KOPT-K1 (cell line): ENCODE measurements around the gene PTRH1.

Source experiments
- H3K27ac ChIP-seq: fragments of 200-600 bp; sonication (generic); 2 replicates; pipeline ENCODE4 v1.5.1; 2016; ENCODE audit warnings: antibody characterized with exemption, mild to moderate bottlenecking, low read depth, low read length; ENCODE audit not compliant: poor library complexity, severe bottlenecking
- H3K36me3 ChIP-seq: fragments of 200-600 bp; sonication (generic); 2 replicates; pipeline ENCODE4 v1.5.1; 2017; ENCODE audit warnings: antibody characterized with exemption, mild to moderate bottlenecking, low read length, moderate library complexity; ENCODE audit not compliant: insufficient read depth
- H3K9me3 ChIP-seq: fragments of 200-600 bp; sonication (generic); 2 replicates; pipeline ENCODE4 v1.5.1; 2017; ENCODE audit warnings: antibody characterized with exemption, low read length, mild to moderate bottlenecking; ENCODE audit not compliant: insufficient read depth, poor library complexity, severe bottlenecking

Gene PTRH1

DNA sequence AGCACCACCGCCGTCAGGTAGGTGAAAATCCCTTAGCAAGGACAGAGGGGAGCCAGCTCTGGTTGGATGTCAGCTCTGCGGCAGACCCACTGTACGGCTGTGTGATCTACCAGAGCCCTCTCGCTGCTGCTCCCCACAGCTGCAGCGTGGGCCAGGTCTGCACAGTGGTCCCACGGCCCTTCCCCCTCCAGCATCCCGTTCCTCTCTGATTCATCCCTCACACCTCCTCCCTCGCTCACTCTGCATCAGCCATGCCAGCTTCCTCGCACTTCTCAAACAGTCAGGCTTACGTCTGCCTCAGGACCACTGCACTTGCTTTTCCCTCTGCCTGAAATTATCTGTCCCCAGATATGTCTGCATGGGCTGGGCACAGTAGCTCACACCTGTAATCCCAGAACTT lies 35.2 kb downstream of the PTRH1 start:
- Histone ChIP-seq H3K36me3 (no peaks in the 10 kb centered on the region), H3K27ac (no peak overlapping the region)

DNA sequence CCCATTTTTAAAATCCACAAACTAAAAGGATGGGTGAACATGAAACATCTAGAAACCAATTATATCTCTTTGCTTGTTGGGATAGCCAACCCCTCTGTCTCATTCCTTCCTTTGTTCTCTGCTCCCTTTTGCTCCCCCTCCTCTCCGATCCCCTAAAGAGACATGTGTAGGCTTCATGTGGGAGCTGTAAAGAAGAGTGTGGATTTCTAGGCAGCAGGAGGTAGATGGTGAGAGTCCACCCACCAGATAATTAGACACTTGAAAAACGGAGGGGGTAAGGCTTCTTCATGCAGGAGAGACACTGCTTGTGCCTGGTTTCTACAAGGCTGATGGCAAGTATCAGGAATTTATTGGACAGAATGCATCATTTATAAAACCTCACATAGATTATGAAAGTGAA lies 36.0 kb downstream of the PTRH1 start:
- H3K36me3 ChIP-seq = no peaks in the 10 kb centered on the region
- no peaks in the 10 kb centered on the region for H3K9me3 ChIP-seq
- no peak overlapping the region for H3K27ac ChIP-seq

More for the DNA sequence above, 35.2 kb downstream of the PTRH1 start:
- no peaks in the 10 kb centered on the region for H3K9me3 ChIP-seq

DNA sequence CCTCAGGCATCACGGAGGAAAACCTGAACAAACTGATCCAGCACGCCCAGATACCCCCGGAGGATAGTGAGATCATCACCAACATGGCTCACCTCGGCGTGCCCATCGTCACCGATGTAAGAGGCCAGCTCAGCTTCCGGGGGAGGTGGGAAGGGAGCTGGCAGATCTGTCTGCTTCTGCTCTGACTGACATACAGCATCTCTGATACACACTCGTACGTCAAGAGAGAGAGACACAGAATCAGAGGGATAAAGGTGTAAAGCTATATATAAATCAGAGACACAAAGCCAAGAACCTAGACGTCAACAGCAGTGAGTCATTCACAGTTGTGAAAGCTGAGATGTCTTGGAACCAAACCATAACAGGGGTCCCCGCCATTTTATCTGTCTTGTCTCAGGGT lies 38.8 kb downstream of the PTRH1 start:
- no peaks in the 10 kb centered on the region; the same call in 1 of the 2 replicates for H3K36me3 ChIP-seq
- no peak overlapping the region for H3K27ac ChIP-seq
- H3K9me3 ChIP-seq = no peaks in the 10 kb centered on the region

DNA sequence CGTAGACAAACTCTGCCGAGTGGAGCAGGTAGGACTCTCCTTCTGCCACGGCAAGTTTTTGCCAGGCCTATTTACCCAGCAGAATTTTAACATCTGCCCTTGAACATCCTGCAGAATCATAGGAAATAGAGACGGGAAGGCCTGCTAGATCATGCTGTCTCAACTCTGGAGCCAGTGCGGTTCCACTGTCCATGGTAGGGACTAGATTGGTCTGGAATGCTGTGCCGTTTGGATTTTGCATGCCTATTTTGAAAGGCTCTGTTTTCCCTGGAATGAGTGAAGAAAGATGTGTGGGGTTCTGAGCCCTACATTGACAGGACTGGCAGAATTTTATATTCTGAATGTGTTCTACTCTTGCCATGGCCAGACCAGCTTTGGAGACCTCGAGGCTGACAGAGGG lies 42.2 kb downstream of the PTRH1 start:
- Histone ChIP-seq H3K9me3 (no peaks in the 10 kb centered on the region), H3K27ac (no peak overlapping the region), H3K36me3 (no peaks in the 10 kb centered on the region; the same call in 1 of the 2 replicates)

DNA sequence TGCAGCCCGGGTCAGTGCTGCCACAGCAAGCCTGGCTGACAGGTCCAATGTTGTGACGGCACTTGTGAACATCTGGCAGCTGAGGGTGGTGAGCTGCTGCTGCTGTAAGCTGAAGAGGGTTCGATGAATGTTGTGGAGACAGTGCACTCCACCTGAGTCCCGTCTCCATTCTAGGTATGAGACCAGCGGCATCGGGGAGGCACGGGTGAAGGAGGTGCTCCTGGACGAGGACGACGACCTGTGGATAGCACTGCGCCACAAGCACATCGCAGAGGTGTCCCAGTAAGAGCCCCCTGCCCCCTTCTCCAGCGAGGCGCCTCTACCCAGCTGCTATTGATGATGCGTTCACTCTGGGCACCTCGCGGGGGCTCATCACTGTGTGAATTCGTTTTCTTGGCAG lies 47.6 kb downstream of the PTRH1 start:
- Histone ChIP-seq H3K27ac (no peak overlapping the region), H3K36me3 (no peaks in the 10 kb centered on the region; the same call in 1 of the 2 replicates), H3K9me3 (no peaks in the 10 kb centered on the region)

DNA sequence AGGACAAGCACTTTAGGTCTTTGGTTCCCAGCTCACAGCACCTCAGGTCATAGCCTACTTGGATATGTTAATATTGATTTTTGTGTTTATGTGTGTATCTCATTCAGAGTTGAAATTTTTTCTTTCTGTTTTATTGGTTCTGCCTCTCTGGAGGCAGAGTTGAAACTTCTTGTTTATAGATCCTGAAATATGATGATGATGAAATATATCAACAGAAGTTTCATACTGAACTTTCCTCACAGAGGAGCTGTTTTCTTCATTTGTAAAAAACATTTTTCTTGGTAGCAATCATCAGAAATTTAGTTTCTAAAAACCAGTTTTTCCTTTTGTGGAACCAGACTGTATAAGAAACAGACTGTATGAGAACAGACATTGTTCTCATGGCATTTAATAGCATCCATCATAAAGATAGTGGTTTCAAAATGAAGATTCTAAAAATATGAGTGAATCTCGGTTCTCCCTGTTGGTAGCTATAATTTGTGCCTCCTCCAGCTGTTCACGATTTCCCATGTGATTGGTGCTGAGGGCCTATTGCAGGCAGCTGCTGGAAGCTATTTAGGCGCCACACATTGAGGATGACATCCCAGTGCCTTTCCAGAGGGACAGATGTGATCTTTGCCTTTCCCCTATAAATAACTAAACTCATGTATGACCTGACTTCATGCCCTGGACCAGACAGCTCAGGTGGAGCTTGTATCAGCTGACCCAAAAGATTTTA lies 48.2 kb downstream of the PTRH1 start:
- Histone ChIP-seq H3K9me3 (no peaks in the 10 kb centered on the region), H3K36me3 (no peaks in the 10 kb centered on the region; the same call in 1 of the 2 replicates), H3K27ac (no peak overlapping the region)

DNA sequence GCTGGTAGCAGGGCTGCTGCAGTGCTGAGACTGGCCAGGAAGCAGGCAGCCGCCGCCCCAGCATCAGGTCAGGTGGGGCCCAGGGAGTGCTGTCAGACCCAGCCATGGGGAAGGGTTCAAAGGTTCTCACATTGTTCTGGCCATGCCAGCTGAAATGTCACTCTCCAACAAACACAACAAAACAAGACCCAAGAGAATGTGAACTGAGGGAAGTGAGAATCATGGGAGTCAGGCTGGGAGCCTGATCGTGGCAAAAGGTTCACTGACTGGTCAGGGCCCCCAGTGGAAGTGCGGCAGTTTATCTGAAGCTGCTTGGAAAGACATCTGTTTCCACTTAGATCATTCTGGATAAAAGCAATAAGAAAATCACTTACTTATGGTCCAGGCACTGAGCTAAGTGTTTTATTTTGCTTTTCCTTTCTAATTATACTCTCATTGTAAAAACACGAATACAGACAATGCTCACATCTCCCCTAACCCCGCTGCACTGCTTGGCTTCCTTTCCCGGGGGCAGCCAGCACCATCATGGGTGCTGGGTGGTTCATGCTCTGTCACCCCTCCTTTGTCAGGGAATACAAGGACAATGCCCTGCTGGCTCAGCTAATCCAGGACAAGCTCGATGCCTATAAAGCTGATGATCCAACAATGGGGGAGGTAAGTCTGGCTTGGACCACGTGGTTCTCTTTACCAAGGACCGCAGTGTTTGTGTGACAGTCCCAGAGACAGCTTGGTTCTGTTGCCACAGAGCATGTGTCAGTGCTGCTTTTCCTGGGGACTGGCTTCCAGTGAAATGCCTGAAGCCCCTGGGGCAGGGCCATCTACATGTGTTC lies 50.6 kb downstream of the PTRH1 start:
- Histone ChIP-seq H3K27ac (no peak overlapping the region), H3K9me3 (no peaks in the 10 kb centered on the region), H3K36me3 (no peaks in the 10 kb centered on the region)

DNA sequence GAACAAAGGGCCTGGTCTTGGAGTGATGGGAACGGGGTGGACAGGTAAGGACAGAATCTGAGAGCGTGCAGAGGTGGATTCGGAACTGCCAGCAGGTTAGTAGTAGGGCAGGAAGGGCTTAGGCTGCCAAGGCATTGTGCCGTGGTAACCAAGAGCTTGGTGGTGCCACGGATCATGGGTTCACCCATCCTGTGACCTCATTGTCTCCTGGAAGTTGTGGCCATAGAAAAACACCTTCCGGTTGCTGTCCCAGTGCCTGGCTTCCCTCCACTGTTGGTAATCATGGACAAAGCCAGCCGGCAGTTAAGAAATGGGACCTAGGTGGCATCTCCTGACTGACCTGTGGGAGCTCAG lies 51.2 kb downstream of the PTRH1 start:
- H3K27ac ChIP-seq = no peak overlapping the region
- H3K36me3 ChIP-seq = no peaks in the 10 kb centered on the region
- H3K9me3 ChIP-seq = no peaks in the 10 kb centered on the region
